ENCODE data around the gene CFAP99. TPM values are rescaled to one million over a fixed set of nuclear protein-coding genes. Genes with fewer than 3 reads are reported as not detected.
A peak's percentile ranks its signal among the peaks of the same experiment; 100 is the strongest.

CFAP99 gene
- total and polyA plus RNA-seq, 2 donors (not counting 1 experiment from before 2014, with no cell fraction given) = not detected

- H3K4me1 ChIP-seq (ENCODE audit: control insufficient read depth in 2 of 2, insufficient read depth in 2 of 2, low read length in 2 of 2) = peaks cover 35% of the 10 kb centered on the region in 2 donors
Observed at GRCh38 chr4:2412534-2412884, 6.2 kb upstream of the CFAP99 start.

More at GRCh38 chr4:2412534-2412884, 6.2 kb upstream of the CFAP99 start:
- Mint-ChIP-seq H3K4me3 (peak overlapping the region; percentile 71), H3K27ac (peak overlapping the region; percentile 33), H3K27me3 (peaks cover 17% of the 10 kb centered on the region), H3K4me1 (peaks cover 34% of the 10 kb centered on the region), H3K9me3 (ENCODE audit: insufficient read depth) (no peaks in the 10 kb centered on the region)
- H3K27me3 ChIP-seq (replicated peaks in 1 of 4; ENCODE audit: control extremely low read depth in 1 of 4, control insufficient read depth in 3 of 4, insufficient read depth in 4 of 4, low read length in 3 of 4) = peaks cover 0 to 52% (median 16%) of the 10 kb centered on the region in 4 experiments
- H4K20me1 ChIP-seq (ENCODE audit: control insufficient read depth, insufficient read depth, low read length, poor library complexity, severe bottlenecking) = no peaks in the 10 kb centered on the region
- ChIA-PET CTCF (interaction anchor here (0.5 to 2.4 kb wide), 7 partner anchors 10 to 192 kb away, joined by 3 to 12 read pairs (median 3); no protein-coding TSS in a partner anchor), POLR2A (interaction anchor here (0.8 to 1.5 kb wide), 2 partner anchors 9 to 131 kb away, joined by 3 to 4 read pairs; no protein-coding TSS in a partner anchor)
- DNase-seq (no peak), ATAC-seq (ENCODE audit: low read depth) (no peak)
- no peaks in the 10 kb centered on the region for H3K79me2 ChIP-seq (ENCODE audit: control insufficient read depth, insufficient read depth, low read length)
- H3K36me3 ChIP-seq (replicated peaks in 1 of 2; ENCODE audit: control extremely low read depth in 1 of 2, control insufficient read depth in 1 of 2, extremely low read depth in 1 of 2, insufficient read depth in 2 of 2, low read length in 1 of 2) = no peaks in the 10 kb centered on the region
- no peak overlapping the region for H3K27ac ChIP-seq (ENCODE audit: low read length in 2 of 2)
- peaks cover 0 to 13% (median 0%) of the 10 kb centered on the region in 3 donors for H3K9me3 ChIP-seq (ENCODE audit: control extremely low read depth in 1 of 3, control insufficient read depth in 2 of 3, insufficient read depth in 1 of 3, low read length in 2 of 3)
- peak overlapping the region; percentile 50 for H3K9ac ChIP-seq (ENCODE audit: low read length)
- intact Hi-C loops (cut with micrococcal nuclease) = no loop called here
- 31% methylated on average over 5 of the region's 5 CpGs for WGBS (ENCODE audit: insufficient coverage)
- peak overlapping the region; percentile 67 for H2AFZ ChIP-seq (ENCODE audit: insufficient read depth, low read depth, low read length, poor library complexity, severe bottlenecking)
- H3K4me2 ChIP-seq (replicated peaks; ENCODE audit: low read depth, low read length, poor library complexity, severe bottlenecking) = peak overlapping the region; percentile 76
- TF ChIP-seq CTCF (IDR thresholded peaks at IDR 0.05) (no peak), EZH2 (IDR thresholded peaks at IDR 0.05; ENCODE audit: borderline replicate concordance, insufficient read depth, low read depth, low read length, poor library complexity, severe bottlenecking) (no peak)
- peak overlapping the region in 4 of 5 experiments; percentile 27 to 54 (median 48) for H3K4me3 ChIP-seq (ENCODE audit: control extremely low read depth in 1 of 5, extremely low read depth in 1 of 5, insufficient read depth in 1 of 5, low read depth in 2 of 5, low read length in 4 of 5)

All from B cell (primary cell).